Stomach (tissue), 9 donors: Measurements from ENCODE around the gene HCAR1. TPM values are rescaled to one million over a fixed set of nuclear protein-coding genes. Genes with fewer than 3 reads are reported as not detected.
"Not testable (repeated sequence)": the region's sequence is repeated elsewhere in the genome, so short reads cannot be mapped to it uniquely, and the experiment has no call there.

Source experiments
- DNase-seq, 2 donors: peaks; one replicate each; pipeline versions ENCODE4 v3.0.0 to v3.0.0-alpha.2; 2013 to 2019
- H3K27ac ChIP-seq, 5 donors: fragments of 200-600 bp in 4 of 5; sonication (generic) in 4 of 5; one replicate each; pipeline ENCODE4 v1.5.1; 2013 to 2019; ENCODE audit warnings: mild to moderate bottlenecking in 1 of 5, moderate library complexity in 1 of 5
- H3K27me3 ChIP-seq, 3 donors: fragments of 200-600 bp; sonication (generic); one replicate each; pipeline ENCODE4 v1.5.1; 2017 to 2019; ENCODE audit warnings: mixed run types in 1 of 3
- H3K36me3 ChIP-seq, 4 donors: fragments of 200-600 bp; sonication (generic); 1 replicate in 3 of 4; 2 replicates in 1 of 4; pipeline ENCODE4 v1.5.1; 2016 to 2019
- H3K4me1 ChIP-seq, 4 donors: fragments of 200-600 bp; sonication (generic); one replicate each; pipeline ENCODE4 v1.5.1; 2016 to 2019
- H3K4me3 ChIP-seq, 4 donors: fragments of 200-600 bp; sonication (generic) in 3 of 4; one replicate each; pipeline ENCODE4 v1.5.1; 2016 to 2019; ENCODE audit warnings: mild to moderate bottlenecking in 1 of 4
- H3K9me3 ChIP-seq, 4 donors: fragments of 200-600 bp; sonication (generic); one replicate each; pipeline ENCODE4 v1.5.1; 2016 to 2019
- CTCF ChIP-seq, 7 experiments: fragments of 450-650 bp in 4 of 7; fragments of 200-600 bp in 3 of 7; sonication (generic) in 3 of 7; IDR thresholded peaks; one replicate each; pipeline ENCODE4 v1.5.1; 2016 to 2019; ENCODE audit warnings: antibody characterized with exemption in 7 of 7, control low read depth in 2 of 7, mild to moderate bottlenecking in 1 of 7
- EP300 ChIP-seq: sonication (generic); formaldehyde crosslinking; IDR thresholded peaks from one replicate; pipeline ENCODE4 v1.6.1; 2017; ENCODE audit warnings: antibody characterized with exemption
- POLR2A ChIP-seq, 4 donors: fragments of 450-650 bp; IDR thresholded peaks; one replicate each; pipeline ENCODE4 v1.6.1; 2016; ENCODE audit warnings: antibody characterized with exemption in 4 of 4, control low read depth in 2 of 4, mild to moderate bottlenecking in 1 of 4, moderate library complexity in 1 of 4
- POLR2AphosphoS5 ChIP-seq, 3 donors: sonication (generic); formaldehyde crosslinking; IDR thresholded peaks; one replicate each; pipeline ENCODE4 v1.6.1; 2016; ENCODE audit warnings: antibody characterized with exemption in 3 of 3
- WGBS, 5 donors: extraction: QIAGEN DNeasy Blood & Tissue Kit in 3 of 5; methylation state at CpG; one replicate each; pipeline versions ENCODE4 v1.1.5 to v1.1.7; 2013 to 2018; 5-methylcytosine and 5-hydroxymethylcytosine counted together
- intact Hi-C: fragments of 100-400 bp; cut with DNase I; formaldehyde crosslinking; loops from one replicate; pipeline ENCODE4 v1.15.1; 2023; ENCODE audit warnings: low total_unique reads
- polyA plus RNA-seq, 3 donors: library from polyadenylated mRNA; stranded (reverse); fragments of 200-250 nt; gene quantifications; one replicate each; pipeline ENCODE4 v1.2.3, GENCODE V29; 2013
- small RNA-seq, 4 donors: library from RNA; depleted of rRNA; stranded (forward); fragments of <200 nt; gene quantifications; one replicate each; pipeline ENCODE3, GENCODE V24; 2016
- total RNA-seq, 5 donors: library from RNA; depleted of rRNA; stranded (reverse); fragments of >200 nt; gene quantifications; one replicate each; pipeline versions ENCODE4 v1.1.0 to v1.2.3, GENCODE V29; 2014 to 2016
- donor health status: healthy with polysubstance abuse.
- donor health status: Bipolar disorder and iron deficiency.
- donor health status: healthy.

The HCAR1 gene
- total and polyA plus RNA-seq, 8 donors: 0.45 to 2.3 (median 1.6) TPM; not detected in 2

GRCh38 chr12:122681814-122682213 is 48.8 kb downstream of the HCAR1 start:
- no peaks in the 10 kb centered on the region for H3K36me3 ChIP-seq
- peaks cover 0 to 10% (median 5%) of the 10 kb centered on the region in 4 donors for H3K4me1 ChIP-seq
- H3K27ac ChIP-seq: no peak overlapping the region
- intact Hi-C loops: no loop called here
- H3K27me3 ChIP-seq: no peaks in the 10 kb centered on the region
- DNase-seq: no peak
- H3K4me3 ChIP-seq: no peak overlapping the region
- TF ChIP-seq EP300 (no peak), CTCF (IDR thresholded peaks at IDR 0.05) (no peak), POLR2AphosphoS5 (IDR thresholded peaks at IDR 0.05) (no peak), POLR2A (IDR thresholded peaks at IDR 0.05) (no peak)
- WGBS, 5 donors: 79 to 88% (median 83%) methylated on average over 4 of the region's 4 CpGs
- H3K9me3 ChIP-seq: no peaks in the 10 kb centered on the region

- H3K9me3 ChIP-seq, intact Hi-C loops, H3K4me1 ChIP-seq, H3K4me3 ChIP-seq, H3K27me3 ChIP-seq, H3K27ac ChIP-seq, H3K36me3 ChIP-seq, DNase-seq: not testable (repeated sequence)
- 80 to 97% (median 87%) methylated on average over 6 of the region's 6 CpGs for WGBS, 5 donors
Observed at GRCh38 chr12:122680989-122681388, 49.7 kb downstream of the HCAR1 start.

GRCh38 chr12:122676781-122677180 is 53.9 kb downstream of the HCAR1 start:
- H3K4me3 ChIP-seq, H3K27me3 ChIP-seq, DNase-seq, H3K4me1 ChIP-seq, H3K9me3 ChIP-seq, H3K36me3 ChIP-seq, H3K27ac ChIP-seq, intact Hi-C loops: not testable (repeated sequence)
- 93 to 99% (median 97%) methylated on average over 22 to 32 of the region's 32 CpGs for WGBS, 5 donors

Small RNAs within 50 kb of the gene (small RNA-seq; reads per million reads assigned to genes)
- gene AC026333.2 (0 reads per million in 4 donors), gene RF00019 (0 reads per million in 4 donors)

Other genes with a start within 250 kb of the HCAR1 start
- gene ZCCHC8, start 229.9 kb downstream of the HCAR1 start, total RNA-seq: 100 to 1,000 TPM in 1 of 5 donors, 10 to 100 TPM in 4; 14.3 to 110 (median 21.9) TPM
- 10 to 100 TPM in 1 of 3 donors, 1 to 10 TPM in 2; 7.8 to 22.4 (median 8.9) TPM for gene ZCCHC8, start 229.9 kb downstream of the HCAR1 start, polyA plus RNA-seq
- 100 to 1,000 TPM in 3 of 5 donors, 10 to 100 TPM in 2; 28.0 to 234 (median 135) TPM for gene RSRC2, start 203.9 kb downstream of the HCAR1 start, total RNA-seq
- gene RSRC2, start 203.9 kb downstream of the HCAR1 start, polyA plus RNA-seq: 10 to 100 TPM; 31.4 to 41.2 (median 36.0) TPM
- 10 to 100 TPM in 4 of 5 donors, 1 to 10 TPM in 1; 6.1 to 47.0 (median 24.2) TPM for gene KNTC1, start 203.6 kb downstream of the HCAR1 start, total RNA-seq
- 10 to 100 TPM in 1 of 3 donors, 1 to 10 TPM in 2; 2.4 to 16.6 (median 3.0) TPM for gene KNTC1, start 203.6 kb downstream of the HCAR1 start, polyA plus RNA-seq
- under 1 TPM in 2 of 5 donors, not detected in 3; 0.18 to 0.58 TPM for gene HCAR2, start 27.5 kb downstream of the HCAR1 start, total RNA-seq
- 1 to 10 TPM; 2.6 to 8.2 (median 3.1) TPM for gene HCAR2, start 27.5 kb downstream of the HCAR1 start, polyA plus RNA-seq
- gene HCAR3, start 14.0 kb downstream of the HCAR1 start, total RNA-seq: 1 to 10 TPM in 2 of 5 donors, under 1 TPM in 1, not detected in 2; 0.37 to 1.8 (median 1.8) TPM
- gene HCAR3, start 14.0 kb downstream of the HCAR1 start, polyA plus RNA-seq: 1 to 10 TPM in 2 of 3 donors, not detected in 1; 1.2 to 8.3 TPM
- 10 to 100 TPM in 4 of 5 donors, 1 to 10 TPM in 1; 4.1 to 36.0 (median 18.8) TPM for gene DENR, start 22.0 kb upstream of the HCAR1 start, total RNA-seq
- 10 to 100 TPM; 23.3 to 29.8 (median 23.6) TPM for gene DENR, start 22.0 kb upstream of the HCAR1 start, polyA plus RNA-seq
- gene CCDC62, start 43.7 kb upstream of the HCAR1 start, total RNA-seq: 1 to 10 TPM in 1 of 5 donors, under 1 TPM in 2, not detected in 2; 0.37 to 1.4 (median 0.58) TPM
- under 1 TPM in 2 of 3 donors, not detected in 1; 0.08 to 0.19 TPM for gene CCDC62, start 43.7 kb upstream of the HCAR1 start, polyA plus RNA-seq
- gene HIP1R, start 104.6 kb upstream of the HCAR1 start, total RNA-seq: 100 to 1,000 TPM in 4 of 5 donors, 10 to 100 TPM in 1; 67.6 to 395 (median 160) TPM
- 10 to 100 TPM; 52.1 to 69.6 (median 68.8) TPM for gene HIP1R, start 104.6 kb upstream of the HCAR1 start, polyA plus RNA-seq
- gene VPS37B, start 165.3 kb upstream of the HCAR1 start, total RNA-seq: 100 to 1,000 TPM in 1 of 5 donors, 10 to 100 TPM in 4; 13.4 to 105 (median 68.5) TPM
- 10 to 100 TPM; 31.3 to 44.0 (median 37.1) TPM for gene VPS37B, start 165.3 kb upstream of the HCAR1 start, polyA plus RNA-seq
- 10 to 100 TPM in 1 of 5 donors, 1 to 10 TPM in 3, not detected in 1; 1.6 to 29.5 (median 3.6) TPM for gene ABCB9, start 235.6 kb upstream of the HCAR1 start, total RNA-seq
- gene ABCB9, start 235.6 kb upstream of the HCAR1 start, polyA plus RNA-seq: 1 to 10 TPM; 1.2 to 2.5 (median 1.9) TPM
- gene OGFOD2, start 244.4 kb upstream of the HCAR1 start, total RNA-seq: 10 to 100 TPM in 2 of 5 donors, 1 to 10 TPM in 3; 1.7 to 29.2 (median 8.9) TPM
- gene OGFOD2, start 244.4 kb upstream of the HCAR1 start, polyA plus RNA-seq: 10 to 100 TPM; 16.1 to 27.2 (median 18.9) TPM
- 100 to 1,000 TPM; 104 to 294 (median 181) TPM for gene ARL6IP4, start 249.8 kb upstream of the HCAR1 start, total RNA-seq
- gene ARL6IP4, start 249.8 kb upstream of the HCAR1 start, polyA plus RNA-seq: 100 to 1,000 TPM; 321 to 432 (median 386) TPM